Measurements from ENCODE around the gene MBD1.

Gene MBD1

DNA sequence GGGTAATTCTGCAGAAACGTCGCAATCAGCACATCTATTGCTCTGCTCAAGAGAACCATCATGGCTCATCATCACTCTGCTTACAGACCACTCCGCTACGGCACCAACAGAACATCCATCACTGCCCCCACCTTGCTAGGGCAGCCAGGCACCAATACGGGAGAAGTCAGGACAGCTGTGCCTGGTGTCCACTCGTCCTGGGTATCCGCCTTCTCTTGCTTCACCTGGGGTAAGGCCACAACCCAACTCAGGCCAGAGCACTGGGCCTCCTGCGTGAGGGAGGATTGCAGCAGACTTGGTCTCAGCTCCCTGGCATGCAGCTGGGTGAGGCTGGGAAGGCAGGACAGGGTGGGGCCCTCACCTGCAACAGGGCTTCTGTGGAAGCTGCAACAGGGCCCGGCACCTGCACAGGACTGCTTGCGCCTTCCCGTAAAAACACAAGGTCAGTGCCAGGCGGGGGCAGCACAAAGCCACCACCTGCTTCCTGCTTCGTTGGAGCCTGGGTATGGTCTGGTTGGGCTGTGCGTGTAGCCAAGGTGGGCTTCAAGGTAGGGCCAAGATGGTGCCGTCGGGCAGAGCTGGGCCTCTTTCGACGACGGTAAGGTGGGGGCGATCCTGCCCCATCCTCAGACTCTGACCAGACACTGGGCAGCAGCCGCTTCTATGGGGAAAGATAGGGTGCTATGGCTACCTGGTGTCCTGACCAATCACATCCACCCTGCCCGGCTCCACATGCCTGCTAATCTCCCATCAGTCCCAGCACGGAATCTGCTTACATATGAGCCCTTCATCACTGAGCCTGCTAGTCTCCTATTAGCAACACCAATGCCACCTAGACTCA, 7.9 kb downstream of the MBD1 start:
- no peak overlapping the region for H3K4me3 ChIP-seq (replicated peaks; ENCODE audit: low read depth, low read length)
- DNase-seq (ENCODE audit: low read depth) = no peak
- TF ChIP-seq, protein P1, sequence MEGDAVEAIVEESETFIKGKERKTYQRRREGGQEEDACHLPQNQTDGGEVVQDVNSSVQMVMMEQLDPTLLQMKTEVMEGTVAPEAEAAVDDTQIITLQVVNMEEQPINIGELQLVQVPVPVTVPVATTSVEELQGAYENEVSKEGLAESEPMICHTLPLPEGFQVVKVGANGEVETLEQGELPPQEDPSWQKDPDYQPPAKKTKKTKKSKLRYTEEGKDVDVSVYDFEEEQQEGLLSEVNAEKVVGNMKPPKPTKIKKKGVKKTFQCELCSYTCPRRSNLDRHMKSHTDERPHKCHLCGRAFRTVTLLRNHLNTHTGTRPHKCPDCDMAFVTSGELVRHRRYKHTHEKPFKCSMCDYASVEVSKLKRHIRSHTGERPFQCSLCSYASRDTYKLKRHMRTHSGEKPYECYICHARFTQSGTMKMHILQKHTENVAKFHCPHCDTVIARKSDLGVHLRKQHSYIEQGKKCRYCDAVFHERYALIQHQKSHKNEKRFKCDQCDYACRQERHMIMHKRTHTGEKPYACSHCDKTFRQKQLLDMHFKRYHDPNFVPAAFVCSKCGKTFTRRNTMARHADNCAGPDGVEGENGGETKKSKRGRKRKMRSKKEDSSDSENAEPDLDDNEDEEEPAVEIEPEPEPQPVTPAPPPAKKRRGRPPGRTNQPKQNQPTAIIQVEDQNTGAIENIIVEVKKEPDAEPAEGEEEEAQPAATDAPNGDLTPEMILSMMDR (IDR thresholded peaks at IDR 0.05; ENCODE audit: low read length, missing control alignments) = no peak

DNA sequence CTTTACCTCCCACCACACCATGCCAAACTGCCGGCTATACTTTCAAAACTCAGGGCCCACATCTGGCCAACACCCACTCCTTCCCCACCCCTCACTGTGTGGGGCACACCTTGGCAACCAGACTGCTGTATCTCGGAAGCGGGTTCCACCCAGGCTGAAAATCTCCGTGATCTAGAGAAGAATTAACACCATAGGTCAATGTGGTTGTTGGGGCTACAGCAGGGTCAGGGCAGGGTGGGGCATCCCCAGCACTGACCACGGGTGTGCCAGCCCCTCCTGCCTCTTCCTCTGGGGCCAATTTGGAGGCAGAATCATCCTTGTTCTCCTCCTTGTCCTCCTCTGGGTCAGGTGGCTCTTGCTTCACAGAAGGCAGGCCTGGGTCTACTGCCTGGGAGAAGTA, 8.8 kb downstream of the MBD1 start:
- DNase-seq (ENCODE audit: low read depth) = no peak
- TF ChIP-seq, protein P1 (IDR thresholded peaks at IDR 0.05; ENCODE audit: low read length, missing control alignments) = no peak

DNA sequence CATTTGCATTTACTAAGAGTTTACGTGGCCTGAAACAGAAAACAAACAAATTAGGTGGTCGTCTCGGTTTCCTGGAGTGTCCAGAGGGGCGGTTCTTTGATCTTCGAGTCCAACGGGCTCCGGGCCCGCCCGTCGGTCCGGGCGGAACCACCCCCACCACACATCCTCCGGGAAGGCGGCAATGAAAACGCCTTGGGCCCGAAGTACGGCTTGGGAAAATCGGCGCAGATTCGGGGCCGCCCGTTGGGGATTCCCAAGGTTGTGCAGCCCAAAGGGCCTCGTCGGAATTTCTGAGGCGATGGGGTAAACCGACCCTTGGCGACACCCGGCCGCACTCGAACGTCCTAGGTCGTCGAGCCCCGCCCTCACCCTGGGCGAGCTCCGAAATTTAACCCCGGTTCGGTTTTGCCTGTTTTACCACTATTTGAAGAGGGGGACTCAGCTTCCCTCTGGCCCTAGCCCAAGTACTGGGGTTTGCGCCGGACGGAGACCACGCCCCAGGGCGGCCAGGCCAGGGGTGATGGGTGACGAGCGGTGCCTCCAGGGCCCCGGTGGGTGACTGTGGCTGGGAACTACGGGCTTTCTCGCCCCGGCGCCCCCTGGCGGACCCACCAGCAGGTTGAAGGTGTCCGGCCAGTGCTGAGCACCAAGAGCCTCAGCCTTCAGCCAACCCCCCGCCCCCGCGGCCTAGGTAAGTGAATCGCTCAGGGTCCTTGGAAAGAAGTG, 13.1 kb downstream of the MBD1 start:
- DNase-seq (ENCODE audit: low read depth) = peak; percentile 67
- peak overlapping the region; percentile 51 for H3K4me3 ChIP-seq (replicated peaks; ENCODE audit: low read depth, low read length)
- TF ChIP-seq, protein P1 (IDR thresholded peaks at IDR 0.05; ENCODE audit: low read length, missing control alignments) = peak; percentile 63

More for the DNA sequence above, 8.8 kb downstream of the MBD1 start:
- no peak overlapping the region for H3K4me3 ChIP-seq (replicated peaks; ENCODE audit: low read depth, low read length)

DNA sequence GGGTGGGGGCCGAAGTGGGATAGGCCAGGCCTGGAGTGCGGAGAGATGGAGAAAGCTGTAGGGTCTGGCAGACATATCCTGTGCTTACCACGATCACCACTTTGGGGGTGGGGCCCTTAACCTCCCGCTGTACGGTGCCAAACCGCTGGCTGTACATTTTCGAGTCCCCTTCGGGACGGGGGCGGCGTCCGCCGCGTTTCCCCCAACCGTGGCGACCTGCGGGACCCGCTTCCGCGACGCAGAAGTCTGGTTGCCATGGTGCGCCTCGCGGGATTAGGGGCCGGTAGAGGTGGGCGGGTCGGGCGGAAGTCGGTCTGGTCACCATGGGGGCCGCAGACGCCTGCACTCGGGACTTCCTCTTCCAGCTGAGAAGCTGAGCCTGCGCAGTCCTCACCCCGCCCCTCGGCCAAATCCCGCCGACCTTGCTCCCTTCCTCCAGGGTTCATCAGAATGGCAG, 15.0 kb downstream of the MBD1 start, which contains the start of gene CFAP53:
TSS of gene CFAP53 (minus strand) at position 248 of the 457 bp plus-strand sequence. CDS start at position 157, 91 bp downstream.
- TF ChIP-seq, protein P1 (IDR thresholded peaks at IDR 0.05; ENCODE audit: low read length, missing control alignments) = no peak
- peak; percentile 91 for DNase-seq (ENCODE audit: low read depth)
- H3K4me3 ChIP-seq (replicated peaks; ENCODE audit: low read depth, low read length) = peak within 1 kb of the TSS; percentile 64

DNA sequence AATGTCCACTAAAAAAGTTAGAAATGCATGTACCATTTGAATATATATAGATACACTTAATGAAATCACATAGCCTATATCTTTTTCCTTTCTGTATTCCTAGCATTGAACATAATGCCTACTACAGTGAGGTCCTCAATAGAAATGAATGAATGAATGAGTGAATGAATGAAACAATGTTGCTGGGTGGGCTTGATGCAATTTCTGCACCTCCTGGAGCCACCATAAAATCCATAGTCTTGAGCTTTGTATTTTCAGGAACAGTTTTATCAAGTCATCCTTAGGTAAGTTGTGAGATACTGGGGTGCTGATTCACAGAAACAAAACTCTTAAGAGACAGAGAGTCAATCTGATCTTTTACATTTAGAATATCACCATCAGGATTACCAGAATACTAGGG, 18.3 kb downstream of the MBD1 start:
- TF ChIP-seq, protein P1 (IDR thresholded peaks at IDR 0.05; ENCODE audit: low read length, missing control alignments) = no peak
- DNase-seq (ENCODE audit: low read depth) = no peak
- H3K4me3 ChIP-seq (replicated peaks; ENCODE audit: low read depth, low read length) = no peak overlapping the region

DNA sequence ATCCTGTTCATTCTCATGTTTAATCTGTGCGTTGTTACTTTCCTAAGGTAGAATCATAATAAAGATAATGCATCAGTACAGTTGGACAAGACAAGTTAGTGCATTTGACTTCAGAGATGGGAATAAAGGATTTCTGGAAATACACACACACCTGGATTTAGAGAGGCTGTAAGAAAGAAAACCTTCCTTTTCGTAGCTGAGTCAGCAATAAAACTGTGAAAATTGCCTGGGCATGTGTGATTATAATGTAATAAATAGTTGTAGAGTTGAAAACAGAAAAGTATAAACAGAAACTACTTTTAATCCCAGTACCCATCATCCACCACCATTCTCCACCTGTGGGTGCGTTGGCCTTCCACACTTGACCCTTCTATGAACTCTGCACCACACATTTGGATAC, 30.4 kb downstream of the MBD1 start:
- TF ChIP-seq, protein P1 (IDR thresholded peaks at IDR 0.05; ENCODE audit: low read length, missing control alignments) = no peak

More for the DNA sequence above, 30.4 kb downstream of the MBD1 start:
- DNase-seq (ENCODE audit: low read depth) = no peak
- no peak overlapping the region for H3K4me3 ChIP-seq (replicated peaks; ENCODE audit: low read depth, low read length)
